ENCODE results near the gene ACVRL1. TPM values are rescaled to one million over a fixed set of nuclear protein-coding genes. Genes with fewer than 3 reads are reported as not detected.

ACVRL1 gene
- total RNA-seq, 1 donor from 2014 or later = 2.0 TPM

DNA sequence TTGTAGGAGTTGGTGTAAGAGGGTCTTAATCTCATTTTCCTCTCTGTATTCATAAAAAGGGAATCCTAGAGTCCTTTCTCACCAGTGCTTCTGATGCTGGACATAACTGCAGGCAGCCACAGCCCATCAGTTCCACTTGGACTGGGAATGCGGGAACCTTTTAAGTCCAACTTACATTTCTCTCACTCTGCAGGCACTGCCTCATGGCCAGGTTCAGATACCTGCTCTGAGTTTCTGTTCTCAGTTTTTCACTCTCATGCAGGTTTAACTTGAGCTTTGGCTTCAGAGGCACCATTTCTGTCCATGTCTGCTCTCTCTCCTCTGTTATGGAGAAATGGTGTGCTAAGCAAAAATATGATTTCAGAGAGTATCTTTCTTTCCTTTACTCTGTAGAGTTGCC is 48.4 kb downstream of the ACVRL1 start:
- no peaks in the 10 kb centered on the region for H3K9me3 ChIP-seq (ENCODE audit: low read depth)
- no peak overlapping the region for H3K9ac ChIP-seq
- H3K79me2 ChIP-seq (ENCODE audit: low read depth) = peaks cover 87% of the 10 kb centered on the region
- no peak for TF ChIP-seq CTCF (IDR thresholded peaks at IDR 0.05)
- H2AFZ ChIP-seq (replicated peaks) = no peak overlapping the region
- H3K9me3 Mint-ChIP-seq = no peaks in the 10 kb centered on the region
- H3K27ac Mint-ChIP-seq = no peak overlapping the region
- no peak for DNase-seq (ENCODE audit: low spot score)
- peaks cover 38% of the 10 kb centered on the region for H3K4me1 Mint-ChIP-seq
- no peak overlapping the region for H3K4me2 ChIP-seq
- H3K27me3 Mint-ChIP-seq (ENCODE audit: insufficient read depth, low read depth) = no peaks in the 10 kb centered on the region
- H3K36me3 Mint-ChIP-seq = peaks cover 20% of the 10 kb centered on the region
- peaks cover 71% of the 10 kb centered on the region for H4K20me1 ChIP-seq (ENCODE audit: low read depth)
- peaks cover 7% of the 10 kb centered on the region for H3K4me1 ChIP-seq
- H3K36me3 ChIP-seq = no peaks in the 10 kb centered on the region
- no peak overlapping the region for H3K4me3 ChIP-seq
- no peak overlapping the region for H3K4me3 Mint-ChIP-seq
- no peaks in the 10 kb centered on the region for H3F3A ChIP-seq (ENCODE audit: low read depth)
- no peak overlapping the region for H3K27ac ChIP-seq
- peaks cover 6% of the 10 kb centered on the region for H3K27me3 ChIP-seq

DNA sequence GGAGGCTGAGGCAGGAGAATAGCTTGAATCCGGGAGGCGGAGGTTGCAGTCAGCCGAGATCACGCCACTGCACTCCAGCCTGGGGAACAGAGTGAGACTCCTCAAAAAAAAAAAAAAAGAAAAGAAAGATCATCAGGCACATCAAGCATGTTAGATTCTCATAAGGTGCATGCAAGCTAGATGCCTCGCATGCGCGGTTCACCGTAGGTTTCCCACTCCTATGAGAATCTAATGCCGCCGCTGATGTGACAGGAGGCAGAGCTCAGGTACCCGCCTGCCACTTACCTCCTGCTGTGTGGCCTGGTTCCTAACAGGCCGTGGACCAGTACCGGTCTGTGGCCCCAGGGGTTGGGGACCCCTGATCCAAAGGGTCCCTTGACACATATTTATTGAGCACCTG is 51.2 kb downstream of the ACVRL1 start:
- H3K9me3 Mint-ChIP-seq = no peaks in the 10 kb centered on the region
- no peaks in the 10 kb centered on the region for H3K27me3 Mint-ChIP-seq (ENCODE audit: insufficient read depth, low read depth)
- H3K27ac Mint-ChIP-seq = no peak overlapping the region
- peaks cover 98% of the 10 kb centered on the region for H3K79me2 ChIP-seq (ENCODE audit: low read depth)
- no peak for DNase-seq (ENCODE audit: low spot score)
- H3K4me1 Mint-ChIP-seq = peaks cover 23% of the 10 kb centered on the region
- H3K4me2 ChIP-seq = no peak overlapping the region
- no peak for TF ChIP-seq EZH2 (IDR thresholded peaks at IDR 0.05)
- TF ChIP-seq EZH2phosphoT487 (IDR thresholded peaks at IDR 0.05) = no peak
- TF ChIP-seq CTCF (IDR thresholded peaks at IDR 0.05) = no peak
- H3K4me1 ChIP-seq = no peaks in the 10 kb centered on the region
- H3K4me3 ChIP-seq = no peak overlapping the region
- H3F3A ChIP-seq (ENCODE audit: low read depth) = no peaks in the 10 kb centered on the region
- H3K27me3 ChIP-seq = no peaks in the 10 kb centered on the region
- H3K9me3 ChIP-seq (ENCODE audit: low read depth) = no peaks in the 10 kb centered on the region
- H3K27ac ChIP-seq = no peak overlapping the region
- peaks cover 4% of the 10 kb centered on the region for H3K36me3 ChIP-seq
- H3K9ac ChIP-seq = no peak overlapping the region
- peaks cover 30% of the 10 kb centered on the region for H3K36me3 Mint-ChIP-seq
- H3K4me3 Mint-ChIP-seq = no peak overlapping the region
- no peak overlapping the region for H2AFZ ChIP-seq (replicated peaks)
- H4K20me1 ChIP-seq (ENCODE audit: low read depth) = peaks cover 81% of the 10 kb centered on the region

GRCh38 chr12:51959211-51959610 is 51.9 kb downstream of the ACVRL1 start:
- no peak for DNase-seq (ENCODE audit: low spot score)
- no peaks in the 10 kb centered on the region for H3F3A ChIP-seq (ENCODE audit: low read depth)
- peaks cover 98% of the 10 kb centered on the region for H3K79me2 ChIP-seq (ENCODE audit: low read depth)
- H3K4me3 ChIP-seq = no peak overlapping the region
- Mint-ChIP-seq H3K9me3 (peaks cover 1% of the 10 kb centered on the region), H3K4me3 (no peak overlapping the region), H3K27ac (no peak overlapping the region), H3K36me3 (peaks cover 35% of the 10 kb centered on the region), H3K27me3 (ENCODE audit: insufficient read depth, low read depth) (no peaks in the 10 kb centered on the region), H3K4me1 (peaks cover 17% of the 10 kb centered on the region)
- no peak overlapping the region for H2AFZ ChIP-seq (replicated peaks)
- no peak overlapping the region for H3K4me2 ChIP-seq
- TF ChIP-seq CTCF (IDR thresholded peaks at IDR 0.05) = no peak
- peaks cover 8% of the 10 kb centered on the region for H3K36me3 ChIP-seq
- H3K9ac ChIP-seq = no peak overlapping the region
- peaks cover 74% of the 10 kb centered on the region for H4K20me1 ChIP-seq (ENCODE audit: low read depth)
- H3K9me3 ChIP-seq (ENCODE audit: low read depth) = no peaks in the 10 kb centered on the region
- H3K27ac ChIP-seq = no peak overlapping the region
- no peaks in the 10 kb centered on the region for H3K4me1 ChIP-seq
- no peaks in the 10 kb centered on the region for H3K27me3 ChIP-seq

DNA sequence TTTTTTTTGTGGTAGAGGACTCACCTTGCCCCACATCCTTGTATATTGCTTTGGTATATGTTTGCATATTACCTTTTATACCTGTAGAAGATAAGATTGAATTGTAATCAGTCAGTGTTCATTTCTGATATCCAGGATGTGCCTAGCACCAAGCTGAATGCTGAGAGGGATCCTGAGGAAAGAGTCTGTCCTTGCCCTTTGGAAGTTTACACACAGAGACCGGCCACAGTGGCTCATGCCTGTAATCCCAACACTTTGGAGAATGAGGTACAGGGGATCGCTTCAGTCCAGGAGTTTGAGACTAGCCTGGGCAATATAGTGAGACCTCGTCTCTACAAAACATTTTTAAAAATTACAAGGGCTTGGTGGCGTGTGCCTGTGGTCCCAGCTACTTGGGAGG is 52.6 kb downstream of the ACVRL1 start:
- Histone ChIP-seq H3K9me3 (ENCODE audit: low read depth) (peaks cover under 1% of the 10 kb centered on the region), H3K4me3 (no peak overlapping the region), H3F3A (ENCODE audit: low read depth) (no peaks in the 10 kb centered on the region), H3K27ac (no peak overlapping the region), H3K9ac (no peak overlapping the region), H3K4me2 (no peak overlapping the region), H4K20me1 (ENCODE audit: low read depth) (peaks cover 67% of the 10 kb centered on the region), H2AFZ (replicated peaks) (no peak overlapping the region), H3K27me3 (no peaks in the 10 kb centered on the region), H3K79me2 (ENCODE audit: low read depth) (peaks cover 98% of the 10 kb centered on the region), H3K4me1 (no peaks in the 10 kb centered on the region), H3K36me3 (peaks cover 8% of the 10 kb centered on the region)
- H3K27ac Mint-ChIP-seq = no peak overlapping the region
- no peaks in the 10 kb centered on the region for H3K27me3 Mint-ChIP-seq (ENCODE audit: insufficient read depth, low read depth)
- no peak overlapping the region for H3K4me3 Mint-ChIP-seq
- DNase-seq (ENCODE audit: low spot score) = no peak
- TF ChIP-seq CTCF (IDR thresholded peaks at IDR 0.05) (no peak), EZH2 (IDR thresholded peaks at IDR 0.05) (no peak)
- peaks cover 5% of the 10 kb centered on the region for H3K9me3 Mint-ChIP-seq
- H3K36me3 Mint-ChIP-seq = peaks cover 42% of the 10 kb centered on the region
- peaks cover 10% of the 10 kb centered on the region for H3K4me1 Mint-ChIP-seq

Data from neural progenitor cell (in vitro differentiated cells).